Mesenchymal stem cell (in vitro differentiated cells and primary cell): ENCODE measurements around the gene FAM117A.
"Not testable (repeated sequence)": the region's sequence is repeated elsewhere in the genome, so short reads cannot be mapped to it uniquely, and the experiment has no call there.

ENCODE experiments used
- DNase-seq: peaks from one replicate; pipeline ENCODE4 v3.0.0-alpha.2; 2013
- H2AFZ ChIP-seq: one replicate; pipeline ENCODE4 v1.6.1; 2013; ENCODE audit warnings: low read depth, mild to moderate bottlenecking, control low read depth, inconsistent platforms, low read length, moderate library complexity
- H2AK5ac ChIP-seq: 2 replicates; pipeline ENCODE4 v1.6.1; 2013; ENCODE audit warnings: low read length, moderate library complexity, mild to moderate bottlenecking, inconsistent platforms; ENCODE audit not compliant: severe bottlenecking
- H2BK120ac ChIP-seq: one replicate; pipeline ENCODE4 v1.6.1; 2013; ENCODE audit warnings: low read depth, mild to moderate bottlenecking, inconsistent platforms, low read length, moderate library complexity
- H2BK12ac ChIP-seq, 2 experiments: one replicate each; pipeline ENCODE4 v1.6.1; 2013; ENCODE audit warnings: inconsistent platforms in 2 of 2, low read length in 2 of 2, mild to moderate bottlenecking in 2 of 2, moderate library complexity in 2 of 2, control low read depth in 1 of 2
- H2BK15ac ChIP-seq: one replicate; pipeline ENCODE4 v1.6.1; 2013; ENCODE audit warnings: mild to moderate bottlenecking, low read depth, inconsistent platforms; ENCODE audit not compliant: poor library complexity, severe bottlenecking
- H2BK5ac ChIP-seq: 2 replicates; pipeline ENCODE4 v1.6.1; 2013; ENCODE audit warnings: low read depth, mild to moderate bottlenecking, low read length, control low read depth, inconsistent platforms; ENCODE audit not compliant: poor library complexity, severe bottlenecking
- H3K14ac ChIP-seq, 2 experiments: one replicate each; pipeline ENCODE4 v1.6.1; 2013; ENCODE audit warnings: inconsistent platforms in 2 of 2, low read length in 2 of 2, control low read depth in 1 of 2, mild to moderate bottlenecking in 1 of 2, moderate library complexity in 1 of 2
- H3K18ac ChIP-seq, 2 experiments: one replicate each; pipeline ENCODE4 v1.6.1; 2013; ENCODE audit warnings: inconsistent platforms in 2 of 2, low read length in 2 of 2, control low read depth in 1 of 2, low read depth in 1 of 2, mild to moderate bottlenecking in 1 of 2
- H3K23ac ChIP-seq, 2 experiments: one replicate each; pipeline ENCODE4 v1.6.1; 2013; ENCODE audit warnings: inconsistent platforms in 2 of 2, low read length in 2 of 2, mild to moderate bottlenecking in 2 of 2, moderate library complexity in 2 of 2, control low read depth in 1 of 2
- H3K27ac ChIP-seq: 2 replicates; pipeline ENCODE4 v1.5.1; 2013; ENCODE audit warnings: mild to moderate bottlenecking, moderate library complexity, low read length, control low read depth, inconsistent platforms; ENCODE audit not compliant: poor library complexity, severe bottlenecking
- H3K27me3 ChIP-seq, 2 experiments: 2 replicates each; pipeline versions ENCODE4 v1.6.1 to v1.7.0; 2013; ENCODE audit warnings: low read length in 2 of 2, mild to moderate bottlenecking in 2 of 2, moderate library complexity in 2 of 2, control low read depth in 1 of 2, inconsistent platforms in 1 of 2; ENCODE audit not compliant: control insufficient read depth in 1 of 2, insufficient read depth in 1 of 2
- H3K36me3 ChIP-seq, 2 experiments: 2 replicates each; pipeline versions ENCODE4 v1.6.1 to v1.7.0; 2013; ENCODE audit warnings: low read length in 2 of 2, control low read depth in 1 of 2, inconsistent platforms in 1 of 2, low read depth in 1 of 2, mild to moderate bottlenecking in 1 of 2; ENCODE audit not compliant: insufficient read depth in 2 of 2, control insufficient read depth in 1 of 2
- H3K4ac ChIP-seq, 2 experiments: one replicate each; pipeline ENCODE4 v1.6.1; 2013; ENCODE audit warnings: inconsistent platforms in 2 of 2, low read length in 2 of 2, mild to moderate bottlenecking in 2 of 2, moderate library complexity in 2 of 2, control low read depth in 1 of 2, low read depth in 1 of 2
- H3K4me1 ChIP-seq: 2 replicates; pipeline ENCODE4 v1.6.1; 2013; ENCODE audit warnings: low read depth, low read length, control low read depth; ENCODE audit not compliant: control insufficient read depth, insufficient read depth
- H3K4me2 ChIP-seq: 2 replicates; pipeline ENCODE4 v1.6.1; 2013; ENCODE audit warnings: low read length, mild to moderate bottlenecking, inconsistent platforms; ENCODE audit not compliant: poor library complexity, severe bottlenecking
- H3K4me3 ChIP-seq, 2 experiments: 2 replicates each; pipeline versions ENCODE4 v1.5.1 to v1.7.0; 2013; ENCODE audit warnings: low read length in 2 of 2, mild to moderate bottlenecking in 2 of 2, control low read depth in 1 of 2, low read depth in 1 of 2; ENCODE audit not compliant: insufficient read depth in 1 of 2
- H3K79me1 ChIP-seq: replicated peaks from 2 replicates; pipeline ENCODE4 v1.6.1; 2013; ENCODE audit warnings: mild to moderate bottlenecking, control low read depth, low read length, inconsistent platforms; ENCODE audit not compliant: poor library complexity, severe bottlenecking
- H3K9ac ChIP-seq: 2 replicates; pipeline ENCODE4 v1.7.0; 2013; ENCODE audit warnings: mild to moderate bottlenecking, low read length, moderate library complexity
- H3K9me3 ChIP-seq: 2 replicates; pipeline ENCODE4 v1.7.0; 2013; ENCODE audit warnings: mild to moderate bottlenecking, low read length; ENCODE audit not compliant: control insufficient read depth
- H4K8ac ChIP-seq: one replicate; pipeline ENCODE4 v1.6.1; 2013; ENCODE audit warnings: inconsistent platforms, mild to moderate bottlenecking, low read length, moderate library complexity
- H4K91ac ChIP-seq: one replicate; pipeline ENCODE4 v1.6.1; 2013; ENCODE audit warnings: mild to moderate bottlenecking, low read length, inconsistent platforms
- WGBS: methylation state at CpG from one replicate; pipeline ENCODE4 v1.1.7; 2013; ENCODE audit warnings: mixed read lengths; 5-methylcytosine and 5-hydroxymethylcytosine counted together

FAM117A gene

DNA sequence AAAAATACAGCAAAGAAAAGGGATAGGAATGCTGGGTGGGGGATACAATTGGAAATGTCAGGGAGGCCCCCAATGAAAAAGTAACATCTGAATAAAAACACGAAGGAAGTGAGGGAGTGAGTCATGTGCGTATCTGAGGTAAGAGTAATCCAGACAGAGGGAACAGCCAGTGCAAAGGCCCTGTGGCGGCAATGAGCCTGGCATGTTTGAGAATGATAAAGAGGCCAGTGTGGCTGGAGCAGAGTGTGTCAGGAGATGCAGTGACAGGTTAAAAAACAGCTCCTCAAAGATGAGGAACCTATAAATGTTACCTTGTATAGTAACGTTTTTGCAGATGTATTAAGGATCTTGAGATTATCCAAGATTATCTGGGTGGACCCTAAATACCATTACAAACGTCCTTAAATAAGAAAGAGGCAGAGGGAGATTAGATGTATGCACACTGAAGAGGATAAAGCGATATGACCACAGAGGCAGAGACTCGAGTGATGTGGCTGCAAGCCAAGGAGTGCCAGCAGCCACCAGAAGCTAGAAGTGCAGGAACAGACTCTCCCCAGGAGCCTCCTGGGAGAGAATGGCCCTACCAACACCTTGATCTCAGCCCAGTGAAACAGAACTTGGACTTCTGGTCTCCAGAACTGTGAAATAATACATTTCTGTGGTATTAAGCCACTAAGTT lies 38.3 kb downstream of the FAM117A start:
- Histone ChIP-seq H3K4me1 (no peaks in the 10 kb centered on the region), H3K4me2 (no peak overlapping the region), H2AK5ac (no peak overlapping the region), H2AFZ (no peak overlapping the region), H3K79me1 (peaks cover 5% of the 10 kb centered on the region), H3K4me3 (no peak overlapping the region), H3K27ac (no peak overlapping the region), H3K4ac (no peak overlapping the region), H2BK15ac (no peak overlapping the region), H3K36me3 (peaks cover 5 to 8% of the 10 kb centered on the region in 2 experiments), H3K14ac (no peak overlapping the region), H3K9me3 (no peaks in the 10 kb centered on the region), H3K9ac (no peak overlapping the region), H4K8ac (no peak overlapping the region), H2BK5ac (no peak overlapping the region), H2BK12ac (no peak overlapping the region), H2BK120ac (no peak overlapping the region), H3K27me3 (no peaks in the 10 kb centered on the region), H3K23ac (no peak overlapping the region), H4K91ac (no peak overlapping the region), H3K18ac (no peak overlapping the region)
- no peak for DNase-seq
- WGBS, result 84% methylated on average over 7 of the region's 7 CpGs

DNA sequence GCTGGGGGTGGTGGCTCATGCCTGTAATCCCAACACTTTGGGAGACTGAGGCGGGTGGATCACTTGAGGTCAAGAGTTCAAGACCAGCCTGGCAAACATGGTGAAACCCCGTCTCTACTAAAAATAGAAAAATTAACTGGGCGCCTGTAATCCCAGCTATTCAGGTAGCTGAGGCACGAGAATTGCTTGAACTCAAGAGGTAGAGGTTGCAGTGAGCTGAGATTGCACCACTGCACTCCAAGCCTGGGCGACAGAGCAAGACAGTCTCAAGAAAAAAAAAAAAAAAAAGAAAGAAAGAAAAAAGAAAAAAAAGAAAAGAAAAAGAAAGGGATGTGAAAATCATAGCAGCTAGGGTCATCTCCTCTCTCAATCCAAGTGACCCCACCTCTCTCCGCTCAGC lies 39.4 kb downstream of the FAM117A start:
- H3K36me3 ChIP-seq, result peaks cover 13 to 14% of the 10 kb centered on the region in 2 experiments
- not testable (repeated sequence) for H3K4ac ChIP-seq, H3K4me3 ChIP-seq, H2BK15ac ChIP-seq, H3K27me3 ChIP-seq, H2BK5ac ChIP-seq, H3K14ac ChIP-seq, H2BK12ac ChIP-seq, H3K4me1 ChIP-seq, H3K4me2 ChIP-seq, H3K18ac ChIP-seq, H3K79me1 ChIP-seq, H3K9me3 ChIP-seq, DNase-seq, H3K9ac ChIP-seq, H3K27ac ChIP-seq, H3K23ac ChIP-seq, H4K8ac ChIP-seq, H4K91ac ChIP-seq, H2AFZ ChIP-seq, H2BK120ac ChIP-seq, H2AK5ac ChIP-seq
- 88% methylated on average over 5 of the region's 6 CpGs for WGBS

DNA sequence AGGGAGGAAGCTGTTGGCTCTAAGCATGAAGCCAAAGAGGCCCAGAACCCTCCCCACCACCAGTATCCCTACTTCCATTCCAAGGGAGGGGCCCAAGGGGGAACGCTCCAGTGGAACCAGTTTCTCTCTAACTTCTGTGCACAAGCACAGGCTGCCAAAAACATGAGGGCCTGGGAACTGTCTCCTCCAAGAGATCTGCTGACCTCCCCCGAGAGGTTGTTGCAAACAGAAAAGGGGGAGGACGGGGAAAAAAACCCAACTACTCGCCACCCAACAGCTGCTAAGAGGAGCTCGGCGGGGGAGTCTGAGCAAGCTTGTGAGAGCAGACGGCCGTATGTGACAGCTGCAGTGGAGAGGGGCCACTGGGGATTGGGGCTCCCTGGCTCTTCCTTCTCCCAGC lies 40.5 kb downstream of the FAM117A start:
- no peak overlapping the region for H4K8ac ChIP-seq

DNA sequence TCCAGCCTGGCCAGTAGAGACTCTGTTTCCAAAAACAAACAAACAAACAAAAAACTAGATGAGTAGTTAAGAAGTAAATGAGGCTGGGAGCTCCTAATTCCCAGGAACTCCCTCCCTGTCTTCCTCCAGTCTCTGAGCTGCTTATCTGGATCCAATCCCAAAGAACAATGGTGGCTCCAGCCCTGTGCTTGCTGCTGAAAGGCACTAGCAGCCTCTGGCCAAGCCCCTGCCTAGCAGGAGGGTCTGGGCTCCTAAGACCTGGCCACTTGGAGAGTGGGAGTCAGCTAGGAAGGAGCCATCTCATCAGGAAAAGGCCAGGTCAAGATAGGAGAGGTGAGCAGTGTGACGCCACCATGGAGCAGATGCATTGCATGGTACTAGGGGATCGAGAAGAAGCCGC lies 41.9 kb downstream of the FAM117A start:
- no peak overlapping the region for H2BK5ac ChIP-seq
- peaks cover 2% of the 10 kb centered on the region for H3K79me1 ChIP-seq
- H4K91ac ChIP-seq, result no peak overlapping the region
- DNase-seq, result no peak
- no peak overlapping the region for H3K14ac ChIP-seq
- no peak overlapping the region for H2BK120ac ChIP-seq
- H2BK15ac ChIP-seq, result no peak overlapping the region
- H3K9me3 ChIP-seq, result no peaks in the 10 kb centered on the region
- no peaks in the 10 kb centered on the region for H3K4me1 ChIP-seq
- no peak overlapping the region for H3K4me2 ChIP-seq
- WGBS, result 97% methylated on average over 3 of the region's 3 CpGs
- no peak overlapping the region for H3K18ac ChIP-seq
- no peak overlapping the region for H3K4ac ChIP-seq
- H3K9ac ChIP-seq, result no peak overlapping the region
- no peak overlapping the region for H3K27ac ChIP-seq
- H3K23ac ChIP-seq, result no peak overlapping the region
- no peak overlapping the region for H4K8ac ChIP-seq
- no peak overlapping the region for H2AFZ ChIP-seq
- no peak overlapping the region for H3K4me3 ChIP-seq
- peaks cover 23 to 30% of the 10 kb centered on the region in 2 experiments for H3K36me3 ChIP-seq
- no peaks in the 10 kb centered on the region for H3K27me3 ChIP-seq
- H2AK5ac ChIP-seq, result no peak overlapping the region
- H2BK12ac ChIP-seq, result no peak overlapping the region

More for the DNA sequence above, 40.5 kb downstream of the FAM117A start:
- no peaks in the 10 kb centered on the region for H3K9me3 ChIP-seq
- H3K4ac ChIP-seq, result no peak overlapping the region
- H2AK5ac ChIP-seq, result no peak overlapping the region
- H2BK5ac ChIP-seq, result no peak overlapping the region
- H3K4me2 ChIP-seq, result no peak overlapping the region
- H3K36me3 ChIP-seq, result peaks cover 18 to 20% of the 10 kb centered on the region in 2 experiments
- no peak overlapping the region for H3K23ac ChIP-seq
- H2AFZ ChIP-seq, result no peak overlapping the region
- H3K18ac ChIP-seq, result no peak overlapping the region
- H3K4me1 ChIP-seq, result no peaks in the 10 kb centered on the region
- no peak overlapping the region for H3K9ac ChIP-seq
- no peaks in the 10 kb centered on the region for H3K27me3 ChIP-seq
- no peak overlapping the region for H2BK120ac ChIP-seq
- H2BK15ac ChIP-seq, result no peak overlapping the region
- H3K79me1 ChIP-seq, result peaks cover 5% of the 10 kb centered on the region
- H4K91ac ChIP-seq, result no peak overlapping the region
- no peak overlapping the region for H2BK12ac ChIP-seq
- no peak overlapping the region for H3K27ac ChIP-seq
- no peak for DNase-seq
- H3K14ac ChIP-seq, result no peak overlapping the region
- 78% methylated on average over 8 of the region's 8 CpGs for WGBS
- peak overlapping the region in 1 of 2 experiments; percentile 4 for H3K4me3 ChIP-seq
